C4-2B (cell line): ENCODE results near the gene ADAM8.
A peak's percentile ranks its signal among the peaks of the same experiment; 100 is the strongest.

Experiments
- ZFX ChIP-seq: fragments of 450-650 bp; IDR thresholded peaks from 2 replicates; pipeline ENCODE4 v1.6.1; 2017
- TF ChIP-seq, protein P1 (sequence below): fragments of 450-650 bp; conservative IDR thresholded peaks from 2 replicates; pipeline ENCODE4 v1.5.1; 2017; ENCODE audit warnings: mild to moderate bottlenecking

DNA sequence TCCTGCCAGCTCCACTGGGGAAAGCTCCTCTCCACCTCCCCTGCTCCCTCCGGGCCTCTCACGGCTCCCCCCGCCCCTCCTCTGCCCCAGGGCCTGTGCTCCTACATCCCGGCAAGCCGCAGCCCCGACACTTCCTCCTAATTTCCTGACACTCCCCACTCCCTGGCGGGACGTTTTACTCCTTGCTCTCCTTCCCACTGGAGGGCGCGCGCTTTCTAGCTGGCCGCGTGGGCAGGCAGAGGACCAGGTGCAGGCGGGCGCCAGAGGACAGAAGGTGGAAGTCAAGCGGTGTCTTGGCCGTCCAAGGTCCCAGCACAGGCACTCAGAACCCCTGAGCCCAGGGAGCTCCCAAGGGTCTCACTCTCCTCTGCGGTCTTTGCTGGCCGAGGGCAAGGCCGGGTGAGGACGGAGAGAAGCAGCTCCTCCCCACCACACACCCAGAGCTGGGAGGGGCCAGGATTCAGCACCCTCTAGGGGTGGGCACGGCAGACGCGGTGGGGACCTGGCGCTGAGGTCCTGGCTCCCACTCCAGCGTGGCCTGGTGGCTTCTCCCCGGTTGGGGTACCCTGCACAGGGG, 19.1 kb downstream of the ADAM8 start:
- TF ChIP-seq, protein P1, sequence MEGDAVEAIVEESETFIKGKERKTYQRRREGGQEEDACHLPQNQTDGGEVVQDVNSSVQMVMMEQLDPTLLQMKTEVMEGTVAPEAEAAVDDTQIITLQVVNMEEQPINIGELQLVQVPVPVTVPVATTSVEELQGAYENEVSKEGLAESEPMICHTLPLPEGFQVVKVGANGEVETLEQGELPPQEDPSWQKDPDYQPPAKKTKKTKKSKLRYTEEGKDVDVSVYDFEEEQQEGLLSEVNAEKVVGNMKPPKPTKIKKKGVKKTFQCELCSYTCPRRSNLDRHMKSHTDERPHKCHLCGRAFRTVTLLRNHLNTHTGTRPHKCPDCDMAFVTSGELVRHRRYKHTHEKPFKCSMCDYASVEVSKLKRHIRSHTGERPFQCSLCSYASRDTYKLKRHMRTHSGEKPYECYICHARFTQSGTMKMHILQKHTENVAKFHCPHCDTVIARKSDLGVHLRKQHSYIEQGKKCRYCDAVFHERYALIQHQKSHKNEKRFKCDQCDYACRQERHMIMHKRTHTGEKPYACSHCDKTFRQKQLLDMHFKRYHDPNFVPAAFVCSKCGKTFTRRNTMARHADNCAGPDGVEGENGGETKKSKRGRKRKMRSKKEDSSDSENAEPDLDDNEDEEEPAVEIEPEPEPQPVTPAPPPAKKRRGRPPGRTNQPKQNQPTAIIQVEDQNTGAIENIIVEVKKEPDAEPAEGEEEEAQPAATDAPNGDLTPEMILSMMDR = peak; percentile 88
- 0 out of 2 replicates have a peak, but pooled peaks have one; percentile 29 for TF ChIP-seq ZFX
